Dermis microvascular lymphatic vessel endothelial cell (primary cell): Measurements from ENCODE around the gene PCYOX1L. TPM values are rescaled to one million over a fixed set of nuclear protein-coding genes. Genes with fewer than 3 reads are reported as not detected.
A peak's percentile ranks its signal among the peaks of the same experiment; 100 is the strongest.

Experiments used
- DNase-seq, 2 donors: peaks; one replicate each; pipeline versions ENCODE4 v3.0.0 to v3.0.0-alpha.2; 2010; ENCODE audit warnings: low read depth in 2 of 2
- total RNA-seq: library from RNA; depleted of rRNA; stranded (reverse); fragments of >200 nt; gene quantifications from 2 replicates; pipeline ENCODE4 v1.2.1, GENCODE V29; 2014

Gene PCYOX1L
- total RNA-seq, 1 donor from 2014 or later = 11.4 TPM

DNA sequence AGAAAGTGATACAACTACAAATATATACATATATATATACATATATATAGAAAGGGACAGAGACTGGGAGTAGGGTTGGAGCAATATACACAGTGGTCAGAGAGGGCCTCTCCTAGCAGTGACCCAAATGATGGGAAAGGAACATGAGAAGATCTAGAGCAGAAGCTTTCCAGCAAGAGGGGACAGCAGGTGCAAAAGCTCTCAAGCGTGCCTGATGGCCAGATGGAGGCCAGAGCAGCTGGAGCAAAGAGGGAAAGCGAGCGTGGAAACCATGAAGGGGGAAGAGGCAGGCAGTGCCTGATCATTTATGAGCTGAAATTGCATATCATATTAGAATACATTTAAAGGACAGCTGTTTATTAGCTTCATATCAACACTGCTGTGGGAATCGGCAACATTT, 20.1 kb upstream of the PCYOX1L start:
- no peak for DNase-seq

- DNase-seq = no peak
Measured at GRCh38 chr5:149338364-149338763, 19.5 kb upstream of the PCYOX1L start.

GRCh38 chr5:149340920-149341319, 16.9 kb upstream of the PCYOX1L start:
- DNase-seq = no peak

- no peak for DNase-seq
Measured at GRCh38 chr5:149341876-149342275, 16.0 kb upstream of the PCYOX1L start.

GRCh38 chr5:149344151-149344550, 13.7 kb upstream of the PCYOX1L start:
- no peak for DNase-seq

- DNase-seq = peak; percentile 84 to 90
Measured at GRCh38 chr5:149345147-149345891, 12.5 kb upstream of the PCYOX1L start, which contains the start of gene GRPEL2. GRPEL2 (plus strand) TSS chr5:149345499; CDS start chr5:149345540, 41 bp downstream.

DNA sequence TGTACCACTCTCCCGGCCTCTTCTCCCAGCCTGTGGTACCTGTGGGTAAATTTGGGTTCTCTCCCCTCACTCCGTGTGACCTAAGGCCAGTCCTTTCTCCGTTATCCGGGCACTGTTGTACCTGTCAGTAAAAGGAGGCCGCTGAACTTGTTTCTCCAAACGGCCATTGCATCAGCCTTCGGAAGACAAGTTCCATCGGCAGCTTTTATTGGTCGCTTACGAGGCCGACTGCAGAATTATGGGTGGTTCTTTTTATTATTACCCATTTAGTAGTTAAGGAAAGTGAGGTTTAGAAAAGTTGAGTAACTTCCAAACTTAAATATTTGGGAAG, 12.0 kb upstream of the PCYOX1L start:
- DNase-seq = peak in 1 of 2 donors; percentile 69

- DNase-seq = peak; percentile 54 to 87
Measured at GRCh38 chr5:149348518-149348917, 9.3 kb upstream of the PCYOX1L start.

- DNase-seq = no peak
Measured at GRCh38 chr5:149349382-149349781, 8.5 kb upstream of the PCYOX1L start.

GRCh38 chr5:149352169-149352568, 5.7 kb upstream of the PCYOX1L start:
- no peak for DNase-seq

DNA sequence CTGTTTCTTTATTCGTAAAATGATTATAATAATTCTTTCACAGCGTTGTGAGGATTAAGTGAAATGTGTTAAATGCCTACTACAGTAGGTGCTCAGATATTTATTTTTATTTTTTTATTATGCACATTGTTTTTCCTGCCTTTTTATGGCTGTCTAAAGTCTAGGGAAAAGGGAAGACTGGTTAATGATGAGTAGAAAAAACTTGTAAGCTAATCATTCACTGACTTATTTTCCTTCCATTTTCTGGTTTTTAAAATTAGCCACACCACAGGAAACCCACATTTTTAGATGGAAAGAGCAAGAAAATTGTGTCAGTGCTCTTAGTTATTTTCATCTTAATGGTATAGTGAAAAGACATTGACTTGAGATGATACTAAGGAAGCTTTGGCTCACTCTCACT, 3.9 kb upstream of the PCYOX1L start:
- DNase-seq = no peak

GRCh38 chr5:149355688-149356087, 2.2 kb upstream of the PCYOX1L start:
- no peak for DNase-seq

DNA sequence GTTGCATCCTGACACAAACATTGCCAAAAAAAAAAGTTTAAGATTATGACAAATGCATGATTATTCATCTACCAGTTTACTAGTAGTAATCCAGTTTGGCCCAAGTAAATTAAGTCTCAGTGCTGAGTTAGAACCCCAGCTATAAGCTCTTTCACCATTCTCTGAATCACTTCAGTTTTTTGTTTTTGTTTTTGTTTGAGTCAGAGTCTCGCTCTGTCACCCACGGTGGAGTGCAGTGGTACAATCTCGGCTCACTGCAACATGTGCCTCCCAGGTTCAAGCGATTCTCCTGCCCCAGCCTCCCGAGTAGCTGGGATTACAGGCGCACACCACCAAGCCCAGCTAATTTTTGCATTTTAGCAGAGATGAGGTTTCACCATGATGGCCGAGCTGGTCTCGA, 1.5 kb upstream of the PCYOX1L start:
- no peak for DNase-seq

- peak; percentile 45 to 62 for DNase-seq
Measured at GRCh38 chr5:149358294-149358651, 427 bp downstream of the PCYOX1L start.

GRCh38 chr5:149358868-149359495, 1.1 kb downstream of the PCYOX1L start:
- DNase-seq = no peak

- DNase-seq = no peak
Measured at GRCh38 chr5:149360272-149360671, 2.4 kb downstream of the PCYOX1L start.

DNA sequence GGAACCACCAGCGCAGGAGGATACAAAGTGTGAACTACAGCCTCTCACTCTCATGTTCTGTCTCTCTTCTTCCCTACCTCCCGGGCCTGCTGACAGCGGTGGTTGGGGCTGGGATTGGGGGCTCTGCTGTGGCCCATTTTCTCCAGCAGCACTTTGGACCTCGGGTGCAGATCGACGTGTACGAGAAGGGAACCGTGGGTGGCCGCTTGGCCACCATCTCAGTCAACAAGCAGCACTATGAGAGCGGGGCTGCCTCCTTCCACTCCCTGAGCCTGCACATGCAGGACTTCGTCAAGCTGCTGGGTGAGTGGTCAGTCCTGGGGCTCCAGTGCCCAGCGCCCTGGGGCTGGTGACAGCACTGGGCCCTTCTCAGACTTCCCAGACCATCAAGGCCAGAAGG, 4.7 kb downstream of the PCYOX1L start:
- no peak for DNase-seq

GRCh38 chr5:149363358-149363757, 5.5 kb downstream of the PCYOX1L start:
- DNase-seq = no peak

DNA sequence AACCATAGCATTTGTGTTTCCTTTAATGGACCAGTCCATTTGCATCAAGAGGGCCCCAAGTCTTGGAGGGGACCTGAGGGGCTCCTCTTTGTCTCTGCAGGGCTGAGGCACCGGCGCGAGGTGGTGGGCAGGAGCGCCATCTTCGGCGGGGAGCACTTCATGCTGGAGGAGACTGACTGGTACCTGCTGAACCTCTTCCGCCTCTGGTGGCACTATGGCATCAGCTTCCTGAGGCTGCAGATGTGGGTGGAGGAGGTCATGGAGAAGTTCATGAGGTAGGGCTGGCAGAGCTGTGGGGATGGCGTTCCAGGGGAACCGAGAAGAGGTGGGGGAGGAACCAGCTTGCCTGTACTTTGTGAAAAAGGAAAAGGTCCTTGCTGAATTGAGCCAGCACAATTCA, 6.1 kb downstream of the PCYOX1L start:
- no peak for DNase-seq

- DNase-seq = no peak
Measured at GRCh38 chr5:149364719-149365118, 6.9 kb downstream of the PCYOX1L start.

- no peak for DNase-seq
Measured at GRCh38 chr5:149365418-149365817, 7.6 kb downstream of the PCYOX1L start.

DNA sequence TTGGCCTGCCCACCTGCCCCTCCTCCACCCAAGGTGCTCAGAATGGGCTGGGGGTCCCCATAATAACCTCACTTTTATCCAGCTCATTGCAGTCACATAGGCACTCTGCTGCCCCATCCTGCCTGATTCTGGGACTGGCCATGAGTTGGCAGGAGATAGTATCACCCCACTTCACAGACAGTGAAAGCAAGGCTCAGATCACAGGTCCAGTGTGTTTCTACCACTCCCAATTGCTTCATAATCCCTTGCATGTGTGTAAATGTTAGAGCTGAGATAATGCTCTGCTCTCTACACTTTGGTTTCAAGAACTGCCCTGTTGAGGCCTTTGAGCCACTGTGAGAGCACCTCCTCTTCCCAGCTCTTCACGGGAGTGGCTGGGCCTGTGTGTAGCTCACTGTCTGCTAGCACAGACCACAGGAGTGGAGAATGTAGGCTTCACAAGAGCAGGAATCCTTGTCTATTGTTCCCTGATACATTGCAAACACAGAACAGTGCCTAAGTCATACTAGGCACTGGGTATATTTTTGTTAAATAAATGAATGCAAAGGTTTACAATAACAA, 8.4 kb downstream of the PCYOX1L start:
- DNase-seq = no peak
